Gastroesophageal sphincter (tissue), 4 donors: ENCODE results near the gene CDCA5. TPM values are rescaled to one million over a fixed set of nuclear protein-coding genes. Genes with fewer than 3 reads are reported as not detected.

ENCODE experiments used
- ATAC-seq: fragments of 150-250 bp; one replicate; pipeline ENCODE4 v1.9.1; 2016; ENCODE audit warnings: mild to moderate bottlenecking, moderate library complexity
- H3K27ac ChIP-seq, 4 donors: fragments of 200-600 bp; sonication (generic) in 3 of 4; 1 replicate in 3 of 4; 2 replicates in 1 of 4; pipeline ENCODE4 v1.5.1; 2016 to 2019
- H3K27me3 ChIP-seq: fragments of 200-600 bp; sonication (generic); one replicate; pipeline ENCODE4 v1.5.1; 2019
- H3K36me3 ChIP-seq, 2 donors: fragments of 200-600 bp; sonication (generic); one replicate each; pipeline ENCODE4 v1.5.1; 2019; ENCODE audit warnings: control low read depth in 1 of 2
- H3K4me1 ChIP-seq, 3 donors: fragments of 200-600 bp; sonication (generic); 1 replicate in 2 of 3; 2 replicates in 1 of 3; pipeline ENCODE4 v1.5.1; 2016 to 2019; ENCODE audit warnings: control low read depth in 2 of 3
- H3K4me3 ChIP-seq, 2 donors: fragments of 200-600 bp; sonication (generic); one replicate each; pipeline ENCODE4 v1.5.1; 2019; ENCODE audit warnings: mild to moderate bottlenecking in 1 of 2, moderate library complexity in 1 of 2
- H3K9me3 ChIP-seq, 3 donors: fragments of 200-600 bp; sonication (generic); one replicate each; pipeline ENCODE4 v1.5.1; 2017 to 2019; ENCODE audit warnings: control low read depth in 2 of 3
- CTCF ChIP-seq, 4 experiments: fragments of 200-600 bp in 2 of 4; fragments of 450-650 bp in 2 of 4; sonication (generic) in 1 of 4; IDR thresholded peaks; one replicate each; pipeline ENCODE4 v1.5.1; 2017 to 2019; ENCODE audit warnings: antibody characterized with exemption in 4 of 4, mild to moderate bottlenecking in 2 of 4, moderate library complexity in 2 of 4
- EP300 ChIP-seq: sonication (generic); formaldehyde crosslinking; IDR thresholded peaks from one replicate; pipeline ENCODE4 v1.6.1; 2017; ENCODE audit warnings: antibody characterized with exemption, mild to moderate bottlenecking
- POLR2A ChIP-seq, 2 donors: fragments of 450-650 bp; IDR thresholded peaks; one replicate each; pipeline ENCODE4 v1.6.1; 2017; ENCODE audit warnings: antibody characterized with exemption in 2 of 2, mild to moderate bottlenecking in 2 of 2, moderate library complexity in 1 of 2
- POLR2AphosphoS5 ChIP-seq: sonication (generic); formaldehyde crosslinking; IDR thresholded peaks from one replicate; pipeline ENCODE4 v1.6.1; 2017; ENCODE audit warnings: antibody characterized with exemption
- WGBS, 2 donors: methylation state at CpG; one replicate each; pipeline ENCODE4 v1.1.5; 2018; ENCODE audit warnings: low coverage in 1 of 2; 5-methylcytosine and 5-hydroxymethylcytosine counted together
- total RNA-seq, 4 donors: library from RNA; depleted of rRNA; stranded (reverse); fragments of >200 nt; gene quantifications; one replicate each; pipeline ENCODE4 v1.1.0, GENCODE V29; 2016

Gene CDCA5
- total RNA-seq, 4 donors from 2014 or later: 0.78 to 1.7 (median 0.99) TPM

GRCh38 chr11:65064847-65065240, 19.0 kb downstream of the CDCA5 start:
- ATAC-seq: no peak
- no peaks in the 10 kb centered on the region for H3K4me1 ChIP-seq
- H3K27me3 ChIP-seq: no peaks in the 10 kb centered on the region
- H3K9me3 ChIP-seq: no peaks in the 10 kb centered on the region
- H3K36me3 ChIP-seq: no peaks in the 10 kb centered on the region
- 73% methylated on average over 4 of the region's 4 CpGs; no CpG with 5 or more reads in 1 of the 2 donors for WGBS, 2 donors
- H3K27ac ChIP-seq: no peak overlapping the region
- TF ChIP-seq POLR2AphosphoS5: no peak
- TF ChIP-seq CTCF (IDR thresholded peaks at IDR 0.05): no peak
- TF ChIP-seq POLR2A (IDR thresholded peaks at IDR 0.05): no peak
- no peak for TF ChIP-seq EP300
- no peak overlapping the region for H3K4me3 ChIP-seq

- Histone ChIP-seq H3K9me3 (no peaks in the 10 kb centered on the region), H3K27ac (no peak overlapping the region), H3K27me3 (no peaks in the 10 kb centered on the region), H3K4me1 (no peaks in the 10 kb centered on the region), H3K4me3 (no peak overlapping the region), H3K36me3 (no peaks in the 10 kb centered on the region)
- 67% methylated on average over 1 of the region's 3 CpGs; no CpG with 5 or more reads in 1 of the 2 donors for WGBS, 2 donors
- TF ChIP-seq POLR2AphosphoS5 (no peak), POLR2A (IDR thresholded peaks at IDR 0.05) (no peak), EP300 (no peak), CTCF (IDR thresholded peaks at IDR 0.05) (no peak)
- no peak for ATAC-seq
These were observed 20.3 kb downstream of the CDCA5 start for GRCh38 chr11:65063532-65063931.

GRCh38 chr11:65060913-65061408, 22.9 kb downstream of the CDCA5 start:
- WGBS, 2 donors: 47 to 69% methylated on average over 7 of the region's 9 CpGs
- no peaks in the 10 kb centered on the region for H3K9me3 ChIP-seq
- no peak overlapping the region for H3K4me3 ChIP-seq
- no peaks in the 10 kb centered on the region for H3K27me3 ChIP-seq
- TF ChIP-seq POLR2AphosphoS5 (no peak), CTCF (IDR thresholded peaks at IDR 0.05) (peak in 1 of 4 experiments; percentile 20), POLR2A (IDR thresholded peaks at IDR 0.05) (no peak)
- H3K36me3 ChIP-seq: no peaks in the 10 kb centered on the region
- H3K4me1 ChIP-seq: no peaks in the 10 kb centered on the region
- no peak for ATAC-seq
- H3K27ac ChIP-seq: no peak overlapping the region

- 44% methylated on average over 3 of the region's 10 CpGs; no CpG with 5 or more reads in 1 of the 2 donors for WGBS, 2 donors
- no peaks in the 10 kb centered on the region for H3K36me3 ChIP-seq
- TF ChIP-seq CTCF (IDR thresholded peaks at IDR 0.05): no peak
- TF ChIP-seq EP300: no peak
- no peak for TF ChIP-seq POLR2AphosphoS5
- TF ChIP-seq POLR2A (IDR thresholded peaks at IDR 0.05): no peak
- no peak overlapping the region for H3K27ac ChIP-seq
- no peaks in the 10 kb centered on the region for H3K4me1 ChIP-seq
- H3K9me3 ChIP-seq: no peaks in the 10 kb centered on the region
- no peak for ATAC-seq
- no peaks in the 10 kb centered on the region for H3K27me3 ChIP-seq
- H3K4me3 ChIP-seq: no peak overlapping the region
These were observed 23.6 kb downstream of the CDCA5 start for GRCh38 chr11:65059959-65060824.

- H3K4me3 ChIP-seq: no peak overlapping the region
- H3K4me1 ChIP-seq: no peaks in the 10 kb centered on the region
- WGBS, 2 donors: 43% methylated on average over 3 of the region's 3 CpGs; no CpG with 5 or more reads in 1 of the 2 donors
- H3K27me3 ChIP-seq: no peaks in the 10 kb centered on the region
- no peaks in the 10 kb centered on the region for H3K36me3 ChIP-seq
- ATAC-seq: no peak
- no peaks in the 10 kb centered on the region for H3K9me3 ChIP-seq
- TF ChIP-seq CTCF (IDR thresholded peaks at IDR 0.05) (no peak), POLR2A (IDR thresholded peaks at IDR 0.05) (no peak), POLR2AphosphoS5 (no peak), EP300 (no peak)
- no peak overlapping the region for H3K27ac ChIP-seq
These were observed 24.3 kb downstream of the CDCA5 start for GRCh38 chr11:65059523-65059922.
